ENCODE data around the gene SLC16A2. TPM values are rescaled to one million over a fixed set of nuclear protein-coding genes. Genes with fewer than 3 reads are reported as not detected.
"Not testable (repeated sequence)": the region's sequence is repeated elsewhere in the genome, so short reads cannot be mapped to it uniquely, and the experiment has no call there.

Gene SLC16A2
- total RNA-seq, 4 donors from 2014 or later: 1.3 to 2.4 (median 2.1) TPM

DNA sequence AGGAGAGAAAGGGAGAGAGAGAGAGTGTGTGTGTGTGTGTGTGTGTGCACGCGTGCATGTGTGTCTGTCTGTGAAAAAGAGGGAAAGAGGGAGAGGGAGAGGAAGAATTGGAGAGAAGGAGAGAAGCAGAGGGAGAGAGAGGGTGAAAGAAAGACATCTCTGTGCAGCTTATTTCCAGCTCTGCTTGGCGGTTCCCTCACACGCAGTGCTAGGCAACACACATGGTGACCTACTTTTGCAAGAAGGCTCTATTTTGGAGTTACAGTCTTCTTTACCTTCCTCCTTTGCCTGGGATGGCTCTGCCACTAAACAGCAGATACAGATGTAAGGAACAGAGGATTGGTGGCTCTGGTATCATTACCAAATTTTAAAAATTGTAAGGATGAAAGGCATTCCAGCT lies 40.1 kb downstream of the SLC16A2 start:
- intact Hi-C loops (cut with DNase I; ENCODE audit: low total_unique reads): no loop called here
- H3K27ac ChIP-seq: no peak overlapping the region
- no peaks in the 10 kb centered on the region for H3K4me1 ChIP-seq
- ATAC-seq: no peak
- H3K9me3 ChIP-seq: no peaks in the 10 kb centered on the region
- DNase-seq: no peak
- no peaks in the 10 kb centered on the region for H3K27me3 ChIP-seq
- TF ChIP-seq, protein P1, sequence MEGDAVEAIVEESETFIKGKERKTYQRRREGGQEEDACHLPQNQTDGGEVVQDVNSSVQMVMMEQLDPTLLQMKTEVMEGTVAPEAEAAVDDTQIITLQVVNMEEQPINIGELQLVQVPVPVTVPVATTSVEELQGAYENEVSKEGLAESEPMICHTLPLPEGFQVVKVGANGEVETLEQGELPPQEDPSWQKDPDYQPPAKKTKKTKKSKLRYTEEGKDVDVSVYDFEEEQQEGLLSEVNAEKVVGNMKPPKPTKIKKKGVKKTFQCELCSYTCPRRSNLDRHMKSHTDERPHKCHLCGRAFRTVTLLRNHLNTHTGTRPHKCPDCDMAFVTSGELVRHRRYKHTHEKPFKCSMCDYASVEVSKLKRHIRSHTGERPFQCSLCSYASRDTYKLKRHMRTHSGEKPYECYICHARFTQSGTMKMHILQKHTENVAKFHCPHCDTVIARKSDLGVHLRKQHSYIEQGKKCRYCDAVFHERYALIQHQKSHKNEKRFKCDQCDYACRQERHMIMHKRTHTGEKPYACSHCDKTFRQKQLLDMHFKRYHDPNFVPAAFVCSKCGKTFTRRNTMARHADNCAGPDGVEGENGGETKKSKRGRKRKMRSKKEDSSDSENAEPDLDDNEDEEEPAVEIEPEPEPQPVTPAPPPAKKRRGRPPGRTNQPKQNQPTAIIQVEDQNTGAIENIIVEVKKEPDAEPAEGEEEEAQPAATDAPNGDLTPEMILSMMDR (IDR thresholded peaks at IDR 0.05 in 4 of 5, conservative IDR thresholded peaks at IDR 0.05 in 1 of 5): no peak
- no peak for TF ChIP-seq POLR2A (IDR thresholded peaks at IDR 0.05)
- no peaks in the 10 kb centered on the region for H3K36me3 ChIP-seq
- in situ Hi-C loops (cut with MboI; ENCODE audit: low sequenced_read_pairs in 4 of 4): no loop called here
- no peak overlapping the region for H3K4me3 ChIP-seq

DNA sequence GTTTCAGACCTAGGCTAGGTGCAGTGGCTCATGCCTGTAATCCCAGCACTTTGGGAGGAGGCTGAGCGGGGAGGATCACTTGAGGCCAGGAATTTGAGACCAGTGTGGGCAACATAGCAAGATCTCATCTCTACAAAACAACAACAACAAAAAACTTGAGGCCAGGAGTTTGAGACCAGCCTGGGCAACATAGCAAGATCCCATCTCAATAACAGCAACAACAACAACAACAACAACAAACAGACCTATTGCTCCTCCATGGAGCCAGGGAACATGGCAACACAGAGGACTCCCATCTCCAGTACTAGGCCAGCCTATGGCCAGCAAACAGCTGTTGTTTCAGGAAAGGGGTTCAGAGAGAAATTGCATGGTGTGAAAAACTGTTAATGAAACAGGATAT lies 43.4 kb downstream of the SLC16A2 start:
- no peak overlapping the region for H3K27ac ChIP-seq
- no peaks in the 10 kb centered on the region for H3K36me3 ChIP-seq
- DNase-seq: no peak
- no peaks in the 10 kb centered on the region for H3K4me1 ChIP-seq
- in situ Hi-C loops (cut with MboI; ENCODE audit: low sequenced_read_pairs in 4 of 4) (no loop called here), intact Hi-C loops (cut with DNase I; ENCODE audit: low total_unique reads) (no loop called here)
- H3K9me3 ChIP-seq: no peaks in the 10 kb centered on the region
- no peak overlapping the region for H3K4me3 ChIP-seq
- TF ChIP-seq, protein P1 (IDR thresholded peaks at IDR 0.05 in 4 of 5, conservative IDR thresholded peaks at IDR 0.05 in 1 of 5): no peak
- no peak for ATAC-seq
- H3K27me3 ChIP-seq: no peaks in the 10 kb centered on the region

DNA sequence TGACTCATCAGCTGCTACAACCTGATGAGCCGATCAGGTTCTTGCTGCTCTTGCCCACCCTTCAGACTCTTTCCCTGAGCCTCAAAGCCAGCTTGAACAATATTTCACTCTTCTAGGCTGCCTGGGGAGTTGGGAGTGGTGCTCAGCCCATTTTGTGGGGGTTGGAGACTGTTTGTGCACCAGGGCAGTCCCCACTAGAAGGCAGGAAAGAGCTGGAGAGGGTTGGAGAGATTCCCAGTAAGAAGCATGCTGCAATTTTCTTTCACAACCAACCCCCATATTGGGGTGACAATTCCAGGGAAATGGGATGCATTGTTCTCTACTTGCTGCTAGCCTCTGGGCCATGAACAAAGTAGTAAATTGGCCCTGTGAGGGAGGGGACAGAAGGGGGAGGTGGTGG lies 44.1 kb downstream of the SLC16A2 start:
- intact Hi-C loops (cut with DNase I; ENCODE audit: low total_unique reads): no loop called here
- in situ Hi-C loops (cut with MboI; ENCODE audit: low sequenced_read_pairs in 4 of 4): no loop called here
- H3K27ac ChIP-seq: no peak overlapping the region
- H3K36me3 ChIP-seq: no peaks in the 10 kb centered on the region
- no peak for DNase-seq
- H3K9me3 ChIP-seq: no peaks in the 10 kb centered on the region
- no peak overlapping the region for H3K4me3 ChIP-seq
- no peak for TF ChIP-seq POLR2A (IDR thresholded peaks at IDR 0.05)
- TF ChIP-seq, protein P1 (IDR thresholded peaks at IDR 0.05 in 4 of 5, conservative IDR thresholded peaks at IDR 0.05 in 1 of 5): no peak
- H3K4me1 ChIP-seq: no peaks in the 10 kb centered on the region
- no peak for ATAC-seq
- H3K27me3 ChIP-seq: no peaks in the 10 kb centered on the region

DNA sequence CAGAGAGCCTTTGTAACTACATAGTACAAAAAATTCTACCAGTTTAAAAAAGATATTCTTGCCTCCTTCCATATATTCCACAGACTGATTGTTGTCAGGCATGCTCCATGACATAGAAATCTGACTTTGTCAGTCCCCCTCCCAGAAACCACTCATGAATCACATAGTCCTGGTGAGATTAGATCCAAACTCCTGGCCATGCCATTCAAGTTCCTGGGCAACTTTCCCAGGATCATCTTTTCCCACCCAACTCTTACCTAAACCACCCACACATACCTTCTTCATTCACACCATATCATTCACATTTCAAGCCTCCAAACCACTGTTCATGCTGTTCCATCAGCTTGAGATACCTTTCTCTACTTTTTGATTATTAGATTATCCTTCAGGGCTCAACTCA lies 46.4 kb downstream of the SLC16A2 start:
- in situ Hi-C loops (cut with MboI; ENCODE audit: low sequenced_read_pairs in 4 of 4): no loop called here
- Histone ChIP-seq H3K36me3 (no peaks in the 10 kb centered on the region), H3K27me3 (no peaks in the 10 kb centered on the region), H3K27ac (no peak overlapping the region), H3K4me1 (no peaks in the 10 kb centered on the region), H3K4me3 (no peak overlapping the region), H3K9me3 (no peaks in the 10 kb centered on the region)
- ATAC-seq: no peak
- DNase-seq: no peak
- TF ChIP-seq, protein P1 (IDR thresholded peaks at IDR 0.05 in 4 of 5, conservative IDR thresholded peaks at IDR 0.05 in 1 of 5): no peak
- TF ChIP-seq POLR2A (IDR thresholded peaks at IDR 0.05): no peak
- intact Hi-C loops (cut with DNase I; ENCODE audit: low total_unique reads): no loop called here

DNA sequence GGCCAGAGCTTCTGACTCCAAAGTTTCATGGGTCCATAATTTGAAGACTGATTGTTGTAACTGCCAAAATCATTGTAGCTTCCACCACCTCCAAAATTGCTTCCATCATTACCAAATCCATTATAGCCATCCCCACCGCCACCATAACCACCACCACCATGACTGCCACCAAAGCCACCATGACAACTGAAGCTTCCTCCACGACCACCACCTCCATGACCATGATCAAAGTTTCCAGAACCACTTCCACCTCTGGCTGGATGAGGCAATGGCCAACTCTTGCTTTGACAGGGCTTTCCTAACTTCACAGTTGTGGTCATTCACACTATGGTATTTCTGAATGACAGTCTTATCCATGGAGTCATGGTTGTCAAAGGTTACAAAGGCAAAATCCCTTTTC lies 51.8 kb downstream of the SLC16A2 start:
- H3K9me3 ChIP-seq; DNase-seq; H3K4me1 ChIP-seq; H3K27me3 ChIP-seq; ATAC-seq; in situ Hi-C loops (cut with MboI; ENCODE audit: low sequenced_read_pairs in 4 of 4); H3K4me3 ChIP-seq; H3K27ac ChIP-seq; H3K36me3 ChIP-seq; intact Hi-C loops (cut with DNase I; ENCODE audit: low total_unique reads): not testable (repeated sequence)

Measured in gastrocnemius medialis (tissue), 4 donors.